HepG2 (cell line): ENCODE results near the gene RFC1. TPM values are rescaled to one million over a fixed set of nuclear protein-coding genes. Genes with fewer than 3 reads are reported as not detected.

ENCODE experiments used
- DMTF1 ChIP-seq: sonication (generic); formaldehyde crosslinking; IDR thresholded peaks from 2 replicates; pipeline ENCODE4 v1.4.0; 2020; ENCODE audit warnings: mild to moderate bottlenecking, missing genetic modification reagents
- DR1 ChIP-seq: sonication (generic); formaldehyde crosslinking; IDR thresholded peaks from 2 replicates; pipeline ENCODE4 v1.8.0; 2021; ENCODE audit warnings: mild to moderate bottlenecking, missing genetic modification reagents, inconsistent platforms
- GTF2F1 ChIP-seq: fragments of 150-350 bp; IDR thresholded peaks from 2 replicates; pipeline ENCODE4 v1.6.1; 2014; ENCODE audit warnings: low read length
- KDM6A ChIP-seq: IDR thresholded peaks from 2 replicates; pipeline ENCODE4 v1.6.1; 2016; ENCODE audit warnings: low read depth
- MATR3 ChIP-seq: sonication (generic); formaldehyde crosslinking; IDR thresholded peaks from 2 replicates; pipeline ENCODE4 v1.4.0; 2020; ENCODE audit warnings: missing genetic modification reagents
- MAZ ChIP-seq, 2 experiments: sonication (generic) in 1 of 2; formaldehyde crosslinking in 1 of 2; IDR thresholded peaks; 2 replicates each; pipeline versions ENCODE4 v1.5.0 to v1.6.1; 2012 to 2020; ENCODE audit warnings: low read depth in 2 of 2, mild to moderate bottlenecking in 2 of 2, borderline replicate concordance in 1 of 2, improper control_type of control experiment in 1 of 2, low read length in 1 of 2, missing genetic modification reagents in 1 of 2, moderate library complexity in 1 of 2
- NCOA1 ChIP-seq: sonication (generic); formaldehyde crosslinking; IDR thresholded peaks from 2 replicates; pipeline ENCODE4 v1.9.0; 2021; ENCODE audit warnings: missing genetic modification reagents
- PITX1 ChIP-seq: sonication (generic); formaldehyde crosslinking; IDR thresholded peaks from 2 replicates; pipeline ENCODE4 v1.5.1; 2020; ENCODE audit warnings: mild to moderate bottlenecking, missing genetic modification reagents
- SOX5 ChIP-seq: IDR thresholded peaks from 2 replicates; pipeline ENCODE4 v1.6.1; 2016; ENCODE audit warnings: borderline replicate concordance
- SP5 ChIP-seq: IDR thresholded peaks from 2 replicates; pipeline ENCODE4 v1.6.1; 2016; ENCODE audit warnings: low read depth, borderline replicate concordance
- TEAD2 ChIP-seq: sonication (generic); formaldehyde crosslinking; IDR thresholded peaks from 2 replicates; pipeline ENCODE4 v1.9.0; 2021; ENCODE audit warnings: missing genetic modification reagents
- ZBTB40 ChIP-seq, 2 experiments: fragments of 450-650 bp in 1 of 2; sonication (generic) in 1 of 2; formaldehyde crosslinking in 1 of 2; IDR thresholded peaks; 2 replicates each; pipeline versions ENCODE4 v1.6.1 to v1.8.0; 2016 to 2022; ENCODE audit warnings: antibody characterized with exemption in 1 of 2, mild to moderate bottlenecking in 1 of 2, missing genetic modification reagents in 1 of 2
- ZBTB8A ChIP-seq: sonication (generic); formaldehyde crosslinking; IDR thresholded peaks from 2 replicates; pipeline ENCODE4 v1.4.0; 2020; ENCODE audit warnings: mild to moderate bottlenecking, low read depth, missing genetic modification reagents, borderline replicate concordance
- ZNF101 ChIP-seq: sonication (generic); formaldehyde crosslinking; IDR thresholded peaks from 2 replicates; pipeline ENCODE4 v1.4.0; 2020; ENCODE audit warnings: mild to moderate bottlenecking, low read depth, missing genetic modification reagents, borderline replicate concordance
- ZNF570 ChIP-seq: sonication (generic); formaldehyde crosslinking; IDR thresholded peaks from 2 replicates; pipeline ENCODE4 v1.4.0; 2020; ENCODE audit warnings: mild to moderate bottlenecking, missing genetic modification reagents, borderline replicate concordance
- ZNF766 ChIP-seq: sonication (generic); formaldehyde crosslinking; IDR thresholded peaks from 2 replicates; pipeline ENCODE4 v1.5.0; 2020; ENCODE audit warnings: missing genetic modification reagents, borderline replicate concordance
- polyA plus RNA-seq, 8 experiments: library from polyadenylated mRNA; depleted of rRNA in 3 of 8; stranded (reverse) in 7 of 8; unstranded in 1 of 8; fragments of >200 nt; fragmentation: Illumina TruSeq in 4 of 8; extraction: Trizol in 4 of 8; gene quantifications; 2 replicates each; pipeline versions ENCODE4 v1.2.1 to v1.2.3, GENCODE V29; 2011 to 2016; ENCODE audit warnings: low read depth in 4 of 8, missing spikeins in 1 of 8, mixed read lengths in 1 of 8; ENCODE audit not compliant: insufficient read depth in 1 of 8
- total RNA-seq, 5 experiments: library from RNA; depleted of rRNA; stranded (reverse); fragments of >200 nt; fragmentation: Illumina TruSeq; extraction: Trizol; gene quantifications; 2 replicates each; pipeline ENCODE4 v1.2.3, GENCODE V29; 2016; ENCODE audit warnings: low read depth in 1 of 5
- TF ChIP-seq, protein P1 (sequence below): sonication (generic); formaldehyde crosslinking; IDR thresholded peaks from 2 replicates; pipeline ENCODE4 v1.8.0; 2022; ENCODE audit warnings: mild to moderate bottlenecking, missing genetic modification reagents, borderline replicate concordance

RFC1 gene
- total and polyA plus RNA-seq, 2 of the 13 experiments (the other 11 are each of a cell fraction or from before 2014, with no cell fraction given) = 15.9 to 78.8 TPM

DNA sequence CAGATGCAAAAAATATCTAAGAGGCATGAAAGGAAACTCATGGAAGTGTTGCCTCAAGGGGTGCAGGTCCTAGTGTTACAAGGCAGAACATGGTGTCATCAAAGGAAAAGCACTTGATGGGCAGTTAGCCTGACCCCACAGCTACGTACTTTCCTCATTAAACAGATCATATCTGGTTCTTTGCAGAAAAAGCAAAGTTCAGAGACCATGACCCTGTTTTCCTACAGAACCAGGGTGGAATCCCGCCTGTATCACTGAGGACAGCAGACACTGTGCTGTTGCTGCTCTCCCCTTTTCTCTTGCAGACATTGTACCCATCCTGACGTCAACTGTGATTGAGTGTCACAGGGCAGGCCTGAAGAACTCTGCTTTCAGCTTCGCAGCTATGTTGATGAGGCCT is 91.7 kb downstream of the RFC1 start (continued):
- TF ChIP-seq ZBTB8A (CRISPR knock-in tag) (no peak), PITX1 (peak; percentile 42; the same call in 1 of the 2 replicates), GTF2F1 (no peak), SOX5 (CRISPR knock-in tag) (no peak; the same call in 1 of the 2 replicates), TEAD2 (CRISPR knock-in tag) (no peak), ZNF101 (CRISPR knock-in tag) (no peak), SP5 (CRISPR knock-in tag) (no peak), ZBTB40 (IDR thresholded peaks at IDR 0.05) (no peak), ZBTB40 (CRISPR knock-in tag; IDR thresholded peaks at IDR 0.05) (no peak), ZNF570 (no peak), MAZ (IDR thresholded peaks at IDR 0.05; ENCODE audit: borderline replicate concordance, low read depth, low read length) (no peak), MAZ (CRISPR knock-in tag; IDR thresholded peaks at IDR 0.05; ENCODE audit: low read depth) (no peak), KDM6A (CRISPR knock-in tag) (no peak), MATR3 (CRISPR knock-in tag) (no peak), ZNF766 (CRISPR knock-in tag) (no peak), DMTF1 (no peak), NCOA1 (CRISPR knock-in tag) (no peak), DR1 (CRISPR knock-in tag) (no peak)
- TF ChIP-seq, protein P1, sequence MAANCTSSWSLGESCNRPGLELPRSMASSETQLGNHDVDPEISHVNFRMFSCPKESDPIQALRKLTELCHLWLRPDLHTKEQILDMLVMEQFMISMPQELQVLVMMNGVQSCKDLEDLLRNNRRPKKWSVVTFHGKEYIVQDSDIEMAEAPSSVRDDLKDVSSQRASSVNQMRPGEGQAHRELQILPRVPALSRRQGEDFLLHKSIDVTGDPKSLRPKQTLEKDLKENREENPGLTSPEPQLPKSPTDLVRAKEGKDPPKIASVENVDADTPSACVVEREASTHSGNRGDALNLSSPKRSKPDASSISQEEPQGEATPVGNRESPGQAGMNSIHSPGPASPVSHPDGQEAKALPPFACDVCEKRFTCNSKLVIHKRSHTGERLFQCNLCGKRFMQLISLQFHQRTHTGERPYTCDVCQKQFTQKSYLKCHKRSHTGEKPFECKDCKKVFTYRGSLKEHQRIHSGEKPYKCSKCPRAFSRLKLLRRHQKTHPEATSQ (CRISPR knock-in tag) = no peak
